Heart left ventricle (tissue), 16 donors: ENCODE data around the gene ADCY7. TPM values are rescaled to one million over a fixed set of nuclear protein-coding genes. Genes with fewer than 3 reads are reported as not detected.

Experiments
- ATAC-seq, 4 donors: fragments of 200-7000 bp; cut with Tn5 transposase; one replicate each; pipeline ENCODE4 v1.9.1; 2020 to 2022; ENCODE audit warnings: moderate library complexity in 4 of 4, mild to moderate bottlenecking in 3 of 4, moderate number of reproducible peaks in 1 of 4
- DNase-seq, 5 donors: peaks; one replicate each; pipeline ENCODE4 v3.0.0-alpha.2; 2020
- H3K27ac ChIP-seq, 12 donors: fragments of 200-600 bp; sonication (generic) in 4 of 12; one replicate each; pipeline versions ENCODE4 v1.5.0 to v1.8.0; 2016 to 2022; ENCODE audit warnings: mild to moderate bottlenecking in 2 of 12
- H3K27me3 ChIP-seq, 9 donors: fragments of 200-600 bp; sonication (generic) in 2 of 9; one replicate each; pipeline versions ENCODE4 v1.5.1 to v1.8.0; 2016 to 2022; ENCODE audit warnings: mild to moderate bottlenecking in 3 of 9
- H3K36me3 ChIP-seq, 9 donors: fragments of 200-600 bp; sonication (generic) in 2 of 9; one replicate each; pipeline versions ENCODE4 v1.5.0 to v1.8.0; 2018 to 2022; ENCODE audit warnings: mild to moderate bottlenecking in 2 of 9
- H3K4me1 ChIP-seq, 12 donors: fragments of 200-600 bp; sonication (generic) in 4 of 12; one replicate each; pipeline versions ENCODE4 v1.5.0 to v1.8.0; 2016 to 2022; ENCODE audit warnings: mild to moderate bottlenecking in 3 of 12
- H3K4me3 ChIP-seq, 12 donors: fragments of 200-600 bp; sonication (generic) in 4 of 12; one replicate each; pipeline versions ENCODE4 v1.5.0 to v1.8.0; 2017 to 2022; ENCODE audit warnings: mild to moderate bottlenecking in 9 of 12, moderate library complexity in 4 of 12
- H3K9me3 ChIP-seq, 12 donors: fragments of 200-600 bp; sonication (generic) in 4 of 12; one replicate each; pipeline versions ENCODE4 v1.5.0 to v1.8.0; 2016 to 2022; ENCODE audit warnings: mild to moderate bottlenecking in 1 of 12
- POLR2A ChIP-seq, 2 donors: fragments of 450-650 bp; IDR thresholded peaks; one replicate each; pipeline ENCODE4 v1.6.1; 2017; ENCODE audit warnings: antibody characterized with exemption in 2 of 2, mild to moderate bottlenecking in 2 of 2, moderate library complexity in 2 of 2
- WGBS, 4 donors: extraction: QIAGEN DNeasy Blood & Tissue Kit in 2 of 4; methylation state at CpG; one replicate each; pipeline versions ENCODE4 v1.1.5 to v1.1.7; 2013 to 2018; 5-methylcytosine and 5-hydroxymethylcytosine counted together
- intact Hi-C, 10 donors: fragments of 100-400 bp; cut with DNase I; formaldehyde crosslinking; loops; one replicate each; pipeline versions ENCODE4 v1.11.1 to v1.14.2; 2022
- polyA plus RNA-seq, 2 donors: library from polyadenylated mRNA; stranded (reverse); fragments of 200-250 nt; gene quantifications; one replicate each; pipeline ENCODE4 v1.2.3, GENCODE V29; 2013
- total RNA-seq, 9 donors: library from RNA; depleted of rRNA in 2 of 9; stranded (reverse); fragments of >200 nt in 2 of 9; fragmentation: NEBNext Ultra II Directional in 3 of 9; extraction: Animal tissue kit (Norgen Biotek cat#: 25700) in 3 of 9; gene quantifications; one replicate each; pipeline versions ENCODE4 v1.1.0 to v1.2.4, GENCODE V29; 2016 to 2023
- TF ChIP-seq, protein P1 (sequence below), 12 donors: fragments of 200-600 bp; sonication (generic) in 4 of 12; IDR thresholded peaks; one replicate each; pipeline versions ENCODE4 v1.5.0 to v1.8.0; 2018 to 2022; ENCODE audit warnings: antibody characterized with exemption in 12 of 12, mild to moderate bottlenecking in 5 of 12
- donor health status: ischemic (EF 13 %, LVEDD 7.1; RV severe dilation, severe dysfunction).
- donor health status: healthy with polysubstance abuse.
- donor health status: DM: no; HTN: yes; CAD: no.
- donor health status: DM: no; HTN: no; CAD: no.
- donor health status: ischemic (EF 25% LVEDD 6.9; RV normal size, moderate dysfunction).
- donor health status: ischemic (EF 25% LVEDD 5.7; RV mildly dilated, moderate dysfunction).
- donor health status: healthy.
- donor health status: DM: yes; HTN: yes; CAD: no.
- donor health status: ischemic (EF 35%, LVEDD 5.7; RV mildly dilated, moderate dysfunction).
- donor health status: nonischemic (EF 11% LVEDD 7.7; RV severe dilation, severe dysfunction).
- donor health status: DM: yes; HTN: yes; CAD: no.
- donor health status: PGD.
- donor health status: ischemic (EF 29% LVEDD 5.4; RV normal size, mild dysfunction).
- donor health status: nonischemic (EF 23%, LVEDD 6.1; RV moderate dilation, normal function).

ADCY7 gene
- total and polyA plus RNA-seq, 11 donors: 3.2 to 46.7 (median 5.3) TPM

DNA sequence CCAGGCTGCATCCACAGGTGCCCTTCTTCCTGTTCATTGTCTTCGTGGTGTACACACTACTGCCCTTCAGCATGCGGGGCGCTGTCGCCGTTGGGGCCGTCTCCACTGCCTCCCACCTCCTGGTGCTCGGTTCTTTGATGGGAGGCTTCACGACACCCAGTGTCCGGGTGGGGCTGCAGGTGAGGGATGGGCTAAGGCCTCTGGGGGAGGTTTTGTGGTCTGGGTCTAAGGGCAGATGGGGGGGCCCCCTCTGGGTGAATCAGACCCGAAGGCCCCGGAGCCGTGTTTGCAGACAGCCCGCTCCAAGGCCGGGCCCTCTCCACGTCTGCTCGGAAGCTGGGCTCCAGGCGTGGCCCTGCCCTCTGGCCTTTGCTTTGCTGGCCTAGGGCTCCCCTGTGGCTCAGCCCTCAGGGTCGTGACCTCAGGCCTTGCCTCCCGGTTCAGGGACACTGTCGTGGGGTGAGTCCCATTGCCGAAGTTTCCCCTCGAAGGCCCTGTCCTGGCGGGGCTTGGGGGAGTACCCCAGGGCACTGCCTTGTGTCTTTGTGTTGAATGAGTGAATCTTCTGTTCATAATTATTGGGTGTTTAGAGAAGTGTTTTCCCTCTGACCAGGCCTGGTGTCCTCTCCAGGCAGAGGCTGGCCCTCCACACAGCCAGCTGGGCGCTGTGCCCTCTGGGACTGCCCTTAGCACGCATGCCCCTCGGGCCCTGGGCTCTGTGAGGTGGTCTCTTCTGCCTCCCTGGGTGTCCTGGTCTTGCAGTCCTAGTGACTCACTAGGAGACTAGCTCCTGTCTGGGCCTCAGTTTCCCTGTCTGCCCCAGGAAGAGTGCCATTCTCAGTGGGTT is 25.6 kb downstream of the ADCY7 start:
- DNase-seq (peak in 2 of 5 donors; percentile 17 to 50), ATAC-seq (peak in 1 of 4 donors; percentile 16)
- no peaks in the 10 kb centered on the region for H3K4me1 ChIP-seq
- peaks cover 0 to 97% (median 0%) of the 10 kb centered on the region in 9 donors for H3K36me3 ChIP-seq
- intact Hi-C loops: no loop called here
- TF ChIP-seq POLR2A (IDR thresholded peaks at IDR 0.05): no peak
- TF ChIP-seq, protein P1, sequence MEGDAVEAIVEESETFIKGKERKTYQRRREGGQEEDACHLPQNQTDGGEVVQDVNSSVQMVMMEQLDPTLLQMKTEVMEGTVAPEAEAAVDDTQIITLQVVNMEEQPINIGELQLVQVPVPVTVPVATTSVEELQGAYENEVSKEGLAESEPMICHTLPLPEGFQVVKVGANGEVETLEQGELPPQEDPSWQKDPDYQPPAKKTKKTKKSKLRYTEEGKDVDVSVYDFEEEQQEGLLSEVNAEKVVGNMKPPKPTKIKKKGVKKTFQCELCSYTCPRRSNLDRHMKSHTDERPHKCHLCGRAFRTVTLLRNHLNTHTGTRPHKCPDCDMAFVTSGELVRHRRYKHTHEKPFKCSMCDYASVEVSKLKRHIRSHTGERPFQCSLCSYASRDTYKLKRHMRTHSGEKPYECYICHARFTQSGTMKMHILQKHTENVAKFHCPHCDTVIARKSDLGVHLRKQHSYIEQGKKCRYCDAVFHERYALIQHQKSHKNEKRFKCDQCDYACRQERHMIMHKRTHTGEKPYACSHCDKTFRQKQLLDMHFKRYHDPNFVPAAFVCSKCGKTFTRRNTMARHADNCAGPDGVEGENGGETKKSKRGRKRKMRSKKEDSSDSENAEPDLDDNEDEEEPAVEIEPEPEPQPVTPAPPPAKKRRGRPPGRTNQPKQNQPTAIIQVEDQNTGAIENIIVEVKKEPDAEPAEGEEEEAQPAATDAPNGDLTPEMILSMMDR (IDR thresholded peaks at IDR 0.05): no peak
- H3K27me3 ChIP-seq: no peaks in the 10 kb centered on the region
- H3K4me3 ChIP-seq: no peak overlapping the region
- H3K27ac ChIP-seq: no peak overlapping the region
- H3K9me3 ChIP-seq: peaks cover 0 to 2% (median 0%) of the 10 kb centered on the region in 12 donors
- WGBS, 4 donors: 85 to 89% (median 88%) methylated on average over 16 to 26 of the region's 26 CpGs

DNA sequence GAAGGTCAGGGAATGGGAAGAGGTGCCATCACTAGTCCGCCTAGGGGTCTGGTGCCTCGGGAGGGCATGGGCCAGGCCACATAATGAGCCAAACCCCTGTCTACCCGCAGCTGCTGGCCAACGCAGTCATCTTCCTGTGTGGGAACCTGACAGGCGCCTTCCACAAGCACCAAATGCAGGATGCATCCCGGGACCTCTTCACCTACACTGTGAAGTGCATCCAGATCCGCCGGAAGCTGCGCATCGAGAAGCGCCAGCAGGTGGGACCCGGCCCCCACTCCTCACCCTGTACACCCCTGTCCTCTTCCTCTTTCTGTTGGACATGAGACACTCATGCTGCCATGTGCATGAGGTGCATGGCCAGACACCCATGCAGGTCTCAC is 26.2 kb downstream of the ADCY7 start:
- no peak for TF ChIP-seq POLR2A (IDR thresholded peaks at IDR 0.05)
- TF ChIP-seq, protein P1 (IDR thresholded peaks at IDR 0.05): no peak
- whole genome bisulfite sequencing, 4 donors: 90 to 94% (median 92%) methylated on average over 10 to 12 of the region's 12 CpGs
- DNase-seq (peak in 2 of 5 donors; percentile 22 to 51), ATAC-seq (no peak)
- Histone ChIP-seq H3K4me3 (no peak overlapping the region), H3K36me3 (peaks cover 0 to 99% (median 0%) of the 10 kb centered on the region in 9 donors), H3K27me3 (no peaks in the 10 kb centered on the region), H3K4me1 (peaks cover 0 to 2% (median 0%) of the 10 kb centered on the region in 12 donors), H3K9me3 (no peaks in the 10 kb centered on the region), H3K27ac (no peak overlapping the region)
- intact Hi-C loops: no loop called here

DNA sequence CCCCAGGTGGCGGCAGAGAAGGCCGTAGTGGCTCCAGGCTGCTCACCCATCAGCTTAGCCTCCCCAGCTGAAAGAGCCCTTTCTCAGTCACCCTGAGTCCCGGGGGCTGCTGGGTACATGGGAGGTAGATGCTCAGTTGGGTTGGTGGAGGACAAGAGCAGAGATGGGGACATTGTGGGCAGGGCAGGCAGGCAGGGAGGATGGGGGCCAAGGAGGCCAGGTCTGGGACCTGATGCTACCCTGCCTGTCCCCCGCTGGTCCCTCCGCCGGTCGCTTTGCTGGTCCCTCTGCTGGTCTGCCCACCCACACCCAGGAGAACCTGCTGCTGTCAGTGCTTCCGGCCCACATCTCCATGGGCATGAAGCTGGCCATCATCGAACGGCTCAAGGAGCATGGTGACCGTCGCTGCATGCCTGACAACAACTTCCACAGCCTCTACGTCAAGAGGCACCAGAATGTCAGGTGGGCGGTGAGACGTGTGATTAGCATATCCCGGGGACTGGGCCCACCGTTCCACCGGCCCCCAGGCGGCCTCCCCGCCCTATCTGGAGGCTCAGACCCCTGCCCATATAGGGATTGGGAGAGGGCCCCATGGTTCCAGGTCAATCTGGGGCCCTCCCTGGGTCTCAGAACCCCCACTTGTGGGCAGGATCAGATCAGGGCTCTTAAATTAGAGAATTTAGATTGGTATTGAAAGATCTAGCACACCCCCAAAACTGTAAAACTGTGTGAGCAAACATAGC is 26.9 kb downstream of the ADCY7 start:
- DNase-seq (peak in 3 of 5 donors; percentile 16 to 37 (median 21)), ATAC-seq (no peak)
- Histone ChIP-seq H3K4me3 (no peak overlapping the region), H3K4me1 (peaks cover 0 to 7% (median 0%) of the 10 kb centered on the region in 12 donors), H3K27ac (no peak overlapping the region), H3K9me3 (no peaks in the 10 kb centered on the region), H3K27me3 (no peaks in the 10 kb centered on the region), H3K36me3 (peaks cover 0 to 99% (median 0%) of the 10 kb centered on the region in 9 donors)
- intact Hi-C loops: no loop called here
- TF ChIP-seq POLR2A (IDR thresholded peaks at IDR 0.05): no peak
- TF ChIP-seq, protein P1 (IDR thresholded peaks at IDR 0.05): no peak
- 89 to 93% (median 91%) methylated on average over 9 to 20 of the region's 20 CpGs for WGBS, 4 donors
